Spleen (tissue), 11 donors: ENCODE data around the gene TMEM131L. TPM values are rescaled to one million over a fixed set of nuclear protein-coding genes. Genes with fewer than 3 reads are reported as not detected.

Experiments
- DNase-seq: peaks from one replicate; pipeline ENCODE4 v3.0.0-alpha.2; 2020
- H3K27ac ChIP-seq, 8 donors: fragments of 200-600 bp; sonication (generic) in 7 of 8; 1 replicate in 4 of 8; 2 replicates in 4 of 8; pipeline versions ENCODE4 v1.5.0 to v1.8.0; 2016 to 2021; ENCODE audit warnings: inconsistent platforms in 4 of 8, mild to moderate bottlenecking in 4 of 8, moderate library complexity in 1 of 8
- H3K27me3 ChIP-seq, 7 donors: fragments of 200-600 bp; sonication (generic) in 6 of 7; replicated peaks in 1 of 7; 1 replicate in 4 of 7; 2 replicates in 3 of 7; pipeline versions ENCODE4 v1.5.0 to v1.8.0; 2016 to 2021; ENCODE audit warnings: inconsistent platforms in 3 of 7, mild to moderate bottlenecking in 1 of 7
- H3K36me3 ChIP-seq, 6 donors: fragments of 200-600 bp; sonication (generic) in 5 of 6; 1 replicate in 4 of 6; 2 replicates in 2 of 6; pipeline versions ENCODE4 v1.5.0 to v1.8.0; 2016 to 2021; ENCODE audit warnings: inconsistent platforms in 2 of 6
- H3K4me1 ChIP-seq, 6 donors: fragments of 200-600 bp; sonication (generic) in 5 of 6; 1 replicate in 3 of 6; 2 replicates in 3 of 6; pipeline versions ENCODE4 v1.5.0 to v1.8.0; 2016 to 2021; ENCODE audit warnings: inconsistent platforms in 3 of 6
- H3K4me3 ChIP-seq, 8 donors: fragments of 200-600 bp; sonication (generic) in 7 of 8; 1 replicate in 4 of 8; 2 replicates in 4 of 8; pipeline versions ENCODE4 v1.5.0 to v1.8.0; 2016 to 2021; ENCODE audit warnings: inconsistent platforms in 4 of 8, mild to moderate bottlenecking in 4 of 8, moderate library complexity in 2 of 8
- H3K9me3 ChIP-seq, 8 donors: fragments of 200-600 bp; sonication (generic) in 7 of 8; 1 replicate in 4 of 8; 2 replicates in 4 of 8; pipeline versions ENCODE4 v1.5.0 to v1.8.0; 2016 to 2021; ENCODE audit warnings: inconsistent platforms in 4 of 8
- CTCF ChIP-seq, 11 experiments: fragments of 200-600 bp in 7 of 11; fragments of 450-650 bp in 4 of 11; sonication (generic) in 4 of 11; IDR thresholded peaks in 8 of 11; conservative IDR thresholded peaks in 3 of 11; 1 replicate in 7 of 11; 2 replicates in 4 of 11; pipeline versions ENCODE4 v1.4.0 to v1.8.0; 2016 to 2021; ENCODE audit warnings: antibody characterized with exemption in 11 of 11, inconsistent platforms in 4 of 11, mild to moderate bottlenecking in 1 of 11
- POLR2A ChIP-seq, 3 donors: fragments of 450-650 bp; IDR thresholded peaks; one replicate each; pipeline ENCODE4 v1.5.1; 2017; ENCODE audit warnings: antibody characterized with exemption in 3 of 3, mild to moderate bottlenecking in 1 of 3
- POLR2AphosphoS5 ChIP-seq, 3 donors: sonication (generic); formaldehyde crosslinking; IDR thresholded peaks; one replicate each; pipeline ENCODE4 v1.5.1; 2017; ENCODE audit warnings: antibody characterized with exemption in 3 of 3
- WGBS, 5 donors: extraction: QIAGEN DNeasy Blood & Tissue Kit in 3 of 5; methylation state at CpG; one replicate each; pipeline versions ENCODE4 v1.1.5 to v1.1.7; 2013 to 2018; 5-methylcytosine and 5-hydroxymethylcytosine counted together
- intact Hi-C: fragments of 100-400 bp; cut with DNase I; formaldehyde crosslinking; loops from one replicate; pipeline ENCODE4 v1.15.0; 2023; ENCODE audit warnings: low total_unique reads
- polyA plus RNA-seq, 3 donors: library from polyadenylated mRNA; stranded (reverse); fragments of 200-250 nt; gene quantifications; one replicate each; pipeline ENCODE4 v1.2.1, GENCODE V29; 2013
- total RNA-seq, 7 donors: library from RNA; depleted of rRNA in 3 of 7; stranded (reverse); fragments of >200 nt in 3 of 7; fragmentation: NEBNext Ultra II Directional in 4 of 7; extraction: Animal tissue kit (Norgen Biotek cat#: 25700) in 4 of 7; gene quantifications; one replicate each; pipeline versions ENCODE4 v1.1.0 to v1.2.1, GENCODE V29; 2016 to 2021
- donor health status: healthy with polysubstance abuse.
- donor health status: DM: no; HTN: no; CAD: no; lungs with moderate emphysema.
- donor health status: DM: no; HTN: no; CAD: no.
- donor health status: Bipolar disorder and iron deficiency.
- donor health status: healthy.
- donor health status: DM: no; HTN: no; CAD: no.
- donor health status: DM: yes; HTN: yes; CAD: no.

TMEM131L gene
- total and polyA plus RNA-seq, 10 donors = 20.9 to 105 (median 80.1) TPM

DNA sequence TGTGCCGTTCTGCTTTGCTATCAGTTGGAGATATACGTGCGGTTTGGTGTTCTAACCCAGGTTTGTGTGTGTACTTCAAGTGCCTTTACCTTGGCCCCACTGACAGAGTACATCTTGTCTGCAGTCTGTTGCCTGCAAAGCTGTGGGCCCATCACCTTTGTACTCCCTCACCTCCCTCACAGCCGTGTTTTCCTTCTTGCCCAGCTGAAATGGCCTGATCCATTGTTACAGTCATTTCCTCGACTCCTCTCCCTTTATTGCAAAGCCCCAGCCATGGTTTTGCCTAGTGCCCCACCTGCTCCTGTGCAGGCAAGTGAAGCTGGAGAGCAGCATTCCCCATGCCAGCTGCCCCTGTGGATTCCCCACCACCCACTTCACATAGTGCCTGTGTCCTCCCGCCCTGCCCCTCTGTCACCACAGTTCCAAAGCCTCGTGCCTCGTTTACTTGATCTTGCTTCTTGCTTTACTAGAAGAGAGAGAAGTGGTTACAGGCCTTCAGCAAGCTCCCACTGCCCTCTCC lies 162.7 kb downstream of the TMEM131L start:
- 81 to 98% (median 88%) methylated on average over 8 of the region's 8 CpGs for WGBS, 5 donors
- TF ChIP-seq CTCF (IDR thresholded peaks at IDR 0.05 in 8 of 11, conservative IDR thresholded peaks at IDR 0.05 in 3 of 11) (no peak), POLR2A (IDR thresholded peaks at IDR 0.05) (no peak)
- intact Hi-C loops = no loop called here
- no peaks in the 10 kb centered on the region for H3K9me3 ChIP-seq
- H3K27me3 ChIP-seq = no peaks in the 10 kb centered on the region
- DNase-seq = no peak
- H3K4me1 ChIP-seq = no peaks in the 10 kb centered on the region
- H3K4me3 ChIP-seq = no peak overlapping the region
- H3K27ac ChIP-seq = no peak overlapping the region
- H3K36me3 ChIP-seq = peaks cover 19 to 100% (median 100%) of the 10 kb centered on the region in 6 donors

- H3K4me1 ChIP-seq = peaks cover 0 to 5% (median 0%) of the 10 kb centered on the region in 6 donors
- H3K27me3 ChIP-seq = no peaks in the 10 kb centered on the region
- no peaks in the 10 kb centered on the region for H3K9me3 ChIP-seq
- intact Hi-C loops = loop anchor here (10.0 kb wide), 1 partner anchor 125 kb away; no protein-coding TSS in a partner anchor
- no peak overlapping the region for H3K27ac ChIP-seq
- DNase-seq = no peak
- no peak overlapping the region for H3K4me3 ChIP-seq
- H3K36me3 ChIP-seq = peaks cover 20 to 100% (median 100%) of the 10 kb centered on the region in 6 donors
- no peak for TF ChIP-seq CTCF (IDR thresholded peaks at IDR 0.05 in 8 of 11, conservative IDR thresholded peaks at IDR 0.05 in 3 of 11)
- TF ChIP-seq POLR2AphosphoS5 (IDR thresholded peaks at IDR 0.05) = no peak
- no peak for TF ChIP-seq POLR2A (IDR thresholded peaks at IDR 0.05)
Observed at GRCh38 chr4:153629776-153630175, 163.6 kb downstream of the TMEM131L start.

DNA sequence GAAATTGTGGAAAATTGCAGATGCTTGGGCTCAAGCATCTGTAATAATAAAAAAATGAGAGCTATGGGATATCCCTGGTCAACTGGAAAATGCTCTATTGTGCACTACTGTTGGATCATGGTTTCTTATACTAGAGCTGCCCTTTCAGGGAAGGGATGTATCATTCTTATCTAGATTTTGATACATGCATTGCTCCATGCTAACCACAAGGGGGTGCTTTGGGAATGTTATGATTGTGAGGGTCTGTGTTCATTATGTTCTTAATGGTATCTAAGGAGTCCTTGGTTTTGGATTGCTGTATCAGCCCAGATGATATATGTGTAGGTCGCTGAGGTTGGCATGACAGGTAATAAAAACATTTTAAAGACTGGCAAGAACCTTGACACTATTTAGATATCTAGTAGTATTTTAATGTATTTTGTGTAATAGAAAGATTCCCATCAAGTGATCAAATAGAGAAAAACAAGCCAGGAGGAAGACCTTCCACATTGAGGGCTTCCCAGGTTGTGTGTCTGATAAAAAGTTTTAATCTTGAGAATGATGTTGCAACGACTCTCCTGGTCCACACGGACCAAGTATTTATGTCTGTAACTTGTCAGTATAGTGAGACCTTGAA lies 168.7 kb downstream of the TMEM131L start:
- H3K4me3 ChIP-seq = no peak overlapping the region
- no peaks in the 10 kb centered on the region for H3K9me3 ChIP-seq
- intact Hi-C loops = loop anchor here (10.0 kb wide), 1 partner anchor 120 kb away; no protein-coding TSS in a partner anchor
- peak overlapping the region in 2 of 8 donors; percentile 5 to 41 for H3K27ac ChIP-seq
- H3K36me3 ChIP-seq = peaks cover 19 to 88% (median 82%) of the 10 kb centered on the region in 6 donors
- H3K4me1 ChIP-seq = peaks cover 0 to 5% (median 0%) of the 10 kb centered on the region in 6 donors
- no peaks in the 10 kb centered on the region for H3K27me3 ChIP-seq
- 81 to 92% (median 89%) methylated on average over 3 of the region's 3 CpGs for whole genome bisulfite sequencing, 5 donors
- DNase-seq = no peak
- TF ChIP-seq POLR2AphosphoS5 (IDR thresholded peaks at IDR 0.05) = no peak
- peak; percentile 31 to 72 (median 60) for TF ChIP-seq CTCF (IDR thresholded peaks at IDR 0.05 in 8 of 11, conservative IDR thresholded peaks at IDR 0.05 in 3 of 11)

- Histone ChIP-seq H3K4me1 (peaks cover 0 to 5% (median 0%) of the 10 kb centered on the region in 6 donors), H3K27ac (peak overlapping the region in 3 of 8 donors; percentile 5 to 41 (median 13)), H3K9me3 (no peaks in the 10 kb centered on the region), H3K4me3 (no peak overlapping the region), H3K27me3 (no peaks in the 10 kb centered on the region), H3K36me3 (peaks cover 12 to 78% (median 72%) of the 10 kb centered on the region in 6 donors)
- WGBS, 5 donors = 70 to 90% (median 78%) methylated on average over 6 of the region's 6 CpGs
- intact Hi-C loops = loop anchor here (10.0 kb wide), 1 partner anchor 119 kb away; no protein-coding TSS in a partner anchor
- DNase-seq = no peak
- TF ChIP-seq POLR2A (IDR thresholded peaks at IDR 0.05) = no peak
- no peak for TF ChIP-seq POLR2AphosphoS5 (IDR thresholded peaks at IDR 0.05)
- no peak for TF ChIP-seq CTCF (IDR thresholded peaks at IDR 0.05 in 8 of 11, conservative IDR thresholded peaks at IDR 0.05 in 3 of 11)
Observed at GRCh38 chr4:153635846-153636245, 169.7 kb downstream of the TMEM131L start.
